Astrocyte of the cerebellum (primary cell): ENCODE data around the gene DSG2.
"Not testable (repeated sequence)": the region's sequence is repeated elsewhere in the genome, so short reads cannot be mapped to it uniquely, and the experiment has no call there.

Experiments used
- DNase-seq: peaks from one replicate; pipeline ENCODE4 v3.0.0-alpha.2; 2011; ENCODE audit warnings: low read depth
- H3K4me3 ChIP-seq: 2 replicates; pipeline ENCODE4 v1.5.1; 2011; ENCODE audit warnings: mild to moderate bottlenecking, low read depth, low read length, moderate library complexity
- CTCF ChIP-seq: IDR thresholded peaks from 2 replicates; pipeline ENCODE4 v1.5.1; 2012; ENCODE audit warnings: low read length, low read depth, moderate library complexity, mild to moderate bottlenecking; ENCODE audit errors: missing control alignments
- in situ Hi-C: cut with HindIII; loops from 2 replicates; pipeline ENCODE4 v1.10.0; 2017; ENCODE audit warnings: low sequenced_read_pairs

DSG2 gene

DNA sequence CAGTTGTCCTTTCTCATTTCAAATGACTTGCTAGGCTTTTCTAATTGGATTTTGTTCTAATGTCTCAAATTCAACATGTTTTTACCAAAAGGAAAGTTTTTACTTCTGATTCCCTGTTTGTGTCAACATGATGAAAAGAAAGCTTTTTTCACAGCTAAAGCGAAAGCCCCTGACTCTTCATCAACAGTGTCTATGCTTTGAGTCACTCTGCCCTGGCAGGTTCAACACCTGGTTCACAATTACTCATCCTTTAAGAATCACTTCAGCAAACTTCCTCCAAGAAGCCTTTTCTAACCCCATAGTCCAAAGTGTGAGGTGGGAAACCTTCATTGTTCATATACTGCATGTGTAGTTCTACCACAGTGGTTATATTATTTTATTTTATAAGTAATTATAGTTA is 7.6 kb upstream of the DSG2 start:
- in situ Hi-C loops: no loop called here
- DNase-seq: no peak
- no peak for TF ChIP-seq CTCF
- no peak overlapping the region for H3K4me3 ChIP-seq

DNA sequence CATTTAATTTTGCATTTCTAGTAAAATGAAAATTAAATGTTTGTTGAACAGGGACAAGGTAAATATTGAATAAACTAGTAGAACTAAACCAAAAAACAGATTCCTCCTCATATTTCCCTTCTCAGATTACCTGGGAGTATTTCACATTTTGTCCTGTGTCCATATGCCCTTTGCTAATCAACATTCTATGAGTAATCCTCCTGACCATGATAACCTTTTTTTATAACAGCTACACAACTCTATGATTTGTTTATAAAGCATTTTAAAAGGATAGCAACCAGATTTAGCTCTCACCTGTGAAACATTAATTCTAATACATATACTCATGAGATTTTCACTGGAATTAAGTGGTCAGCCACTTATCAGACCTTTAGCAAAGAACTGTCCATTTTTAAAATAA is 7.1 kb upstream of the DSG2 start:
- H3K4me3 ChIP-seq: no peak overlapping the region
- TF ChIP-seq CTCF: no peak
- in situ Hi-C loops: no loop called here
- no peak for DNase-seq

GRCh38 chr18:31491586-31491985 is 6.4 kb upstream of the DSG2 start:
- H3K4me3 ChIP-seq: no peak overlapping the region
- no peak for DNase-seq
- in situ Hi-C loops: no loop called here
- TF ChIP-seq CTCF: no peak

DNA sequence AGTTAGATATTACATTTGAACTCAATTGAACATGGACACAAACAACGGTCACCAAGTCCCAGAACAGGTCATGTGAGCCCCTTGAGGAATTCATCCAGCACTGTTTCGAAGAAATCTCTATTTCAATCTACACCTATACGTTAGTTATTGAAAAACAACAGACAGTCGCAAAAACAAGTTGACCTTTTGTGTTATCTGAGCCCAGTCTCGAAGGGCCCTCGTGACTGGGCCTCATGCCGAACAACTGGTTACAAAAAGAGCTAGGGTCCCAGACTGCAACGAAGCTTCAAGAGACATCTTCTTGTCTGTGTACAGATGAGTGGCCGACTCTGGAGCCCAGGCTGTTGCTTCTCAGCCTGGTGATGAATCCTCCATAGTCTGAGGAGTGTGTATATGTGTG is 5.3 kb upstream of the DSG2 start:
- no peak for TF ChIP-seq CTCF
- DNase-seq: no peak
- H3K4me3 ChIP-seq: no peak overlapping the region
- in situ Hi-C loops: no loop called here

- H3K4me3 ChIP-seq: no peak overlapping the region
- no peak for DNase-seq
- TF ChIP-seq CTCF: no peak
- in situ Hi-C loops: no loop called here
Observed at GRCh38 chr18:31493171-31493570, 4.8 kb upstream of the DSG2 start.

GRCh38 chr18:31493941-31494340 is 4.0 kb upstream of the DSG2 start:
- TF ChIP-seq CTCF: no peak
- no peak for DNase-seq
- H3K4me3 ChIP-seq: no peak overlapping the region
- in situ Hi-C loops: no loop called here

GRCh38 chr18:31494705-31495244 is 3.2 kb upstream of the DSG2 start:
- H3K4me3 ChIP-seq, DNase-seq, in situ Hi-C loops: not testable (repeated sequence)
